Liver (tissue), 3 donors: ENCODE measurements around the gene RYR3.

ENCODE experiments used
- GABPA ChIP-seq, 2 donors: IDR thresholded peaks in 1 of 2; conservative IDR thresholded peaks in 1 of 2; 2 replicates each; pipeline ENCODE4 v1.6.1; 2016; ENCODE audit warnings: antibody characterized with exemption in 2 of 2, mild to moderate bottlenecking in 1 of 2, moderate library complexity in 1 of 2
- HNF4G ChIP-seq: IDR thresholded peaks from 2 replicates; pipeline ENCODE4 v1.6.1; 2016; ENCODE audit warnings: antibody characterized with exemption
- JUND ChIP-seq, 2 donors: IDR thresholded peaks; 2 replicates each; pipeline ENCODE4 v1.6.1; 2016; ENCODE audit warnings: antibody characterized with exemption in 2 of 2
- MAX ChIP-seq: IDR thresholded peaks from 2 replicates; pipeline ENCODE4 v1.6.1; 2016; ENCODE audit warnings: antibody characterized with exemption
- NR2F2 ChIP-seq: IDR thresholded peaks from 2 replicates; pipeline ENCODE4 v1.6.1; 2016; ENCODE audit warnings: antibody characterized with exemption
- RAD21 ChIP-seq, 2 donors: IDR thresholded peaks; 2 replicates each; pipeline ENCODE4 v1.6.1; 2016; ENCODE audit warnings: antibody characterized with exemption in 2 of 2, mild to moderate bottlenecking in 2 of 2
- RXRA ChIP-seq, 2 donors: IDR thresholded peaks; 2 replicates each; pipeline ENCODE4 v1.6.1; 2017 to 2018; ENCODE audit warnings: antibody characterized with exemption in 2 of 2, mild to moderate bottlenecking in 1 of 2
- SP1 ChIP-seq: IDR thresholded peaks from 2 replicates; pipeline ENCODE4 v1.6.1; 2018; ENCODE audit warnings: antibody characterized with exemption, mild to moderate bottlenecking
- TAF1 ChIP-seq: conservative IDR thresholded peaks from 2 replicates; pipeline ENCODE4 v1.6.1; 2016; ENCODE audit warnings: antibody characterized with exemption, mild to moderate bottlenecking
- YY1 ChIP-seq: IDR thresholded peaks from 2 replicates; pipeline ENCODE4 v1.6.1; 2016; ENCODE audit warnings: antibody characterized with exemption, mild to moderate bottlenecking
- ZBTB33 ChIP-seq: IDR thresholded peaks from 2 replicates; pipeline ENCODE4 v1.6.1; 2016; ENCODE audit warnings: antibody characterized with exemption
- TF ChIP-seq, protein P1 (sequence below): fragments of 150-350 bp; IDR thresholded peaks from 2 replicates; pipeline ENCODE4 v1.5.1; 2017; ENCODE audit warnings: improper control_type of control experiment, low read depth, low read length; ENCODE audit not compliant: missing input control
- TF ChIP-seq, protein P2 (sequence below): IDR thresholded peaks from 2 replicates; pipeline ENCODE4 v1.6.1; 2016; ENCODE audit warnings: antibody characterized with exemption, mild to moderate bottlenecking
- TF ChIP-seq, protein P3 (sequence below): IDR thresholded peaks from 2 replicates; pipeline ENCODE4 v1.6.1; 2016; ENCODE audit warnings: antibody characterized with exemption
- donor health status: healthy.
- donor health status: healthy.

GRCh38 chr15:33454996-33455395 is 144.2 kb downstream of the RYR3 start:
- TF ChIP-seq, protein P1, sequence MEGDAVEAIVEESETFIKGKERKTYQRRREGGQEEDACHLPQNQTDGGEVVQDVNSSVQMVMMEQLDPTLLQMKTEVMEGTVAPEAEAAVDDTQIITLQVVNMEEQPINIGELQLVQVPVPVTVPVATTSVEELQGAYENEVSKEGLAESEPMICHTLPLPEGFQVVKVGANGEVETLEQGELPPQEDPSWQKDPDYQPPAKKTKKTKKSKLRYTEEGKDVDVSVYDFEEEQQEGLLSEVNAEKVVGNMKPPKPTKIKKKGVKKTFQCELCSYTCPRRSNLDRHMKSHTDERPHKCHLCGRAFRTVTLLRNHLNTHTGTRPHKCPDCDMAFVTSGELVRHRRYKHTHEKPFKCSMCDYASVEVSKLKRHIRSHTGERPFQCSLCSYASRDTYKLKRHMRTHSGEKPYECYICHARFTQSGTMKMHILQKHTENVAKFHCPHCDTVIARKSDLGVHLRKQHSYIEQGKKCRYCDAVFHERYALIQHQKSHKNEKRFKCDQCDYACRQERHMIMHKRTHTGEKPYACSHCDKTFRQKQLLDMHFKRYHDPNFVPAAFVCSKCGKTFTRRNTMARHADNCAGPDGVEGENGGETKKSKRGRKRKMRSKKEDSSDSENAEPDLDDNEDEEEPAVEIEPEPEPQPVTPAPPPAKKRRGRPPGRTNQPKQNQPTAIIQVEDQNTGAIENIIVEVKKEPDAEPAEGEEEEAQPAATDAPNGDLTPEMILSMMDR = no peak
- TF ChIP-seq GABPA (IDR thresholded peaks at IDR 0.05 in 1 of 2, conservative IDR thresholded peaks at IDR 0.05 in 1 of 2) (no peak), TAF1 (no peak), SP1 (no peak), JUND (IDR thresholded peaks at IDR 0.05) (no peak), ZBTB33 (no peak), RAD21 (IDR thresholded peaks at IDR 0.05) (no peak), HNF4G (no peak), YY1 (no peak), RXRA (IDR thresholded peaks at IDR 0.05) (no peak), MAX (no peak), NR2F2 (no peak)
- TF ChIP-seq, protein P2, sequence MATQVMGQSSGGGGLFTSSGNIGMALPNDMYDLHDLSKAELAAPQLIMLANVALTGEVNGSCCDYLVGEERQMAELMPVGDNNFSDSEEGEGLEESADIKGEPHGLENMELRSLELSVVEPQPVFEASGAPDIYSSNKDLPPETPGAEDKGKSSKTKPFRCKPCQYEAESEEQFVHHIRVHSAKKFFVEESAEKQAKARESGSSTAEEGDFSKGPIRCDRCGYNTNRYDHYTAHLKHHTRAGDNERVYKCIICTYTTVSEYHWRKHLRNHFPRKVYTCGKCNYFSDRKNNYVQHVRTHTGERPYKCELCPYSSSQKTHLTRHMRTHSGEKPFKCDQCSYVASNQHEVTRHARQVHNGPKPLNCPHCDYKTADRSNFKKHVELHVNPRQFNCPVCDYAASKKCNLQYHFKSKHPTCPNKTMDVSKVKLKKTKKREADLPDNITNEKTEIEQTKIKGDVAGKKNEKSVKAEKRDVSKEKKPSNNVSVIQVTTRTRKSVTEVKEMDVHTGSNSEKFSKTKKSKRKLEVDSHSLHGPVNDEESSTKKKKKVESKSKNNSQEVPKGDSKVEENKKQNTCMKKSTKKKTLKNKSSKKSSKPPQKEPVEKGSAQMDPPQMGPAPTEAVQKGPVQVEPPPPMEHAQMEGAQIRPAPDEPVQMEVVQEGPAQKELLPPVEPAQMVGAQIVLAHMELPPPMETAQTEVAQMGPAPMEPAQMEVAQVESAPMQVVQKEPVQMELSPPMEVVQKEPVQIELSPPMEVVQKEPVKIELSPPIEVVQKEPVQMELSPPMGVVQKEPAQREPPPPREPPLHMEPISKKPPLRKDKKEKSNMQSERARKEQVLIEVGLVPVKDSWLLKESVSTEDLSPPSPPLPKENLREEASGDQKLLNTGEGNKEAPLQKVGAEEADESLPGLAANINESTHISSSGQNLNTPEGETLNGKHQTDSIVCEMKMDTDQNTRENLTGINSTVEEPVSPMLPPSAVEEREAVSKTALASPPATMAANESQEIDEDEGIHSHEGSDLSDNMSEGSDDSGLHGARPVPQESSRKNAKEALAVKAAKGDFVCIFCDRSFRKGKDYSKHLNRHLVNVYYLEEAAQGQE = no peak
- TF ChIP-seq, protein P3, sequence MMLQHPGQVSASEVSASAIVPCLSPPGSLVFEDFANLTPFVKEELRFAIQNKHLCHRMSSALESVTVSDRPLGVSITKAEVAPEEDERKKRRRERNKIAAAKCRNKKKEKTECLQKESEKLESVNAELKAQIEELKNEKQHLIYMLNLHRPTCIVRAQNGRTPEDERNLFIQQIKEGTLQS = no peak
